Tibial nerve (tissue), 4 donors: ENCODE data around the gene COQ8B.

Experiments used
- CTCF ChIP-seq, 5 experiments: fragments of 200-600 bp in 3 of 5; fragments of 450-650 bp in 2 of 5; sonication (generic) in 3 of 5; IDR thresholded peaks; one replicate each; pipeline ENCODE4 v1.5.1; 2016 to 2019; ENCODE audit warnings: antibody characterized with exemption in 5 of 5, mild to moderate bottlenecking in 3 of 5, moderate library complexity in 2 of 5
- EP300 ChIP-seq, 2 donors: sonication (generic); formaldehyde crosslinking; IDR thresholded peaks; one replicate each; pipeline ENCODE4 v1.6.1; 2017; ENCODE audit warnings: antibody characterized with exemption in 2 of 2, mild to moderate bottlenecking in 1 of 2
- POLR2A ChIP-seq, 2 donors: fragments of 450-650 bp; IDR thresholded peaks; one replicate each; pipeline ENCODE4 v1.6.1; 2017; ENCODE audit warnings: antibody characterized with exemption in 2 of 2, mild to moderate bottlenecking in 2 of 2, moderate library complexity in 2 of 2

GRCh38 chr19:40674291-40674690, 42.4 kb downstream of the COQ8B start:
- TF ChIP-seq CTCF (IDR thresholded peaks at IDR 0.05) (no peak), EP300 (IDR thresholded peaks at IDR 0.05) (no peak), POLR2A (IDR thresholded peaks at IDR 0.05) (no peak)
